IMR-90 (cell line): ENCODE data around the gene IFRD2. TPM values are rescaled to one million over a fixed set of nuclear protein-coding genes. Genes with fewer than 3 reads are reported as not detected.
A peak's percentile ranks its signal among the peaks of the same experiment; 100 is the strongest.

Experiments
- ATAC-seq: fragments of 200-7000 bp; cut with Tn5 transposase; 2 replicates; pipeline ENCODE4 v1.9.1; 2020; ENCODE audit warnings: low read depth, mild to moderate bottlenecking, moderate library complexity
- BruUV-seq: library from RNA; stranded (reverse); fragments of 400-500 nt; replicated peaks from 2 replicates; lab custom pipeline; 2021; lab: Mats Ljungman, UMichigan
- CTCF ChIA-PET: fragments of 300-600 bp; formaldehyde crosslinking; extraction: SDS; loops from one replicate; lab custom pipeline; 2021; ENCODE audit warnings: antibody characterized with exemption; lab: Yijun Ruan, JAX
- POLR2A ChIA-PET: fragments of 300-600 bp; sonication (Branson Sonifier 250); formaldehyde crosslinking; loops from one replicate; lab custom pipeline; 2022; ENCODE audit warnings: antibody characterized with exemption; ENCODE audit not compliant: unreplicated experiment; lab: Charles Lee
- DNase-seq: peaks from one replicate; pipeline ENCODE4 v3.0.0; 2013
- H2AFZ ChIP-seq: replicated peaks from 2 replicates; pipeline ENCODE3; 2013; ENCODE audit warnings: low read length, mild to moderate bottlenecking; ENCODE audit not compliant: poor library complexity
- H2AK5ac ChIP-seq: 2 replicates; pipeline ENCODE4 v1.6.1; 2013; ENCODE audit warnings: low read depth, low read length, inconsistent platforms
- H2AK9ac ChIP-seq: replicated peaks from 2 replicates; pipeline ENCODE3; 2013; ENCODE audit warnings: mild to moderate bottlenecking, low read depth, low read length, moderate library complexity; ENCODE audit not compliant: poor library complexity
- H2BK120ac ChIP-seq: 2 replicates; pipeline ENCODE4 v1.6.1; 2013; ENCODE audit warnings: low read depth, low read length, inconsistent platforms
- H2BK15ac ChIP-seq: 3 replicates; pipeline ENCODE4 v1.6.1; 2013; ENCODE audit warnings: low read depth, low read length, inconsistent platforms
- H2BK20ac ChIP-seq: 2 replicates; pipeline ENCODE4 v1.6.1; 2013; ENCODE audit warnings: low read depth, mild to moderate bottlenecking, inconsistent platforms, low read length, moderate library complexity
- H2BK5ac ChIP-seq: 2 replicates; pipeline ENCODE4 v1.6.1; 2013; ENCODE audit warnings: mild to moderate bottlenecking, low read depth, low read length, inconsistent platforms; ENCODE audit not compliant: poor library complexity, severe bottlenecking
- H3K14ac ChIP-seq: replicated peaks from 2 replicates; pipeline ENCODE4 v1.6.1; 2013; ENCODE audit warnings: low read depth, low read length, inconsistent platforms
- H3K18ac ChIP-seq: 2 replicates; pipeline ENCODE4 v1.6.1; 2013; ENCODE audit warnings: low read depth, low read length, control low read depth
- H3K23ac ChIP-seq: 2 replicates; pipeline ENCODE4 v1.6.1; 2013; ENCODE audit warnings: low read depth, low read length, inconsistent platforms
- H3K27ac ChIP-seq: 2 replicates; pipeline ENCODE4 v1.5.1; 2013; ENCODE audit warnings: mild to moderate bottlenecking, control low read depth, low read length; ENCODE audit not compliant: insufficient read depth
- H3K27me3 ChIP-seq: 2 replicates; pipeline ENCODE4 v1.6.1; 2013; ENCODE audit warnings: low read length; ENCODE audit not compliant: control insufficient read depth, insufficient read depth
- H3K36me3 ChIP-seq: 2 replicates; pipeline ENCODE4 v1.6.1; 2013; ENCODE audit warnings: low read length, mixed read lengths; ENCODE audit not compliant: control insufficient read depth, insufficient read depth
- H3K4ac ChIP-seq: 2 replicates; pipeline ENCODE4 v1.6.1; 2013; ENCODE audit warnings: low read depth, low read length, inconsistent platforms
- H3K4me1 ChIP-seq: 2 replicates; pipeline ENCODE4 v1.6.1; 2013; ENCODE audit warnings: low read length, mixed read lengths; ENCODE audit not compliant: control insufficient read depth, insufficient read depth
- H3K4me2 ChIP-seq: 2 replicates; pipeline ENCODE4 v1.6.1; 2013; ENCODE audit warnings: low read depth, mild to moderate bottlenecking, control low read depth, low read length, moderate library complexity
- H3K4me3 ChIP-seq: 2 replicates; pipeline ENCODE4 v1.5.1; 2013; ENCODE audit warnings: low read depth, mild to moderate bottlenecking, control low read depth, low read length, moderate library complexity; ENCODE audit not compliant: insufficient read depth
- H3K56ac ChIP-seq: 2 replicates; pipeline ENCODE4 v1.6.1; 2013; ENCODE audit warnings: low read length, inconsistent platforms; ENCODE audit not compliant: insufficient read depth; ENCODE audit errors: extremely low read depth
- H3K79me1 ChIP-seq, 2 experiments: 2 replicates each; pipeline ENCODE4 v1.6.1; 2013; ENCODE audit warnings: low read length in 2 of 2, inconsistent platforms in 1 of 2, low read depth in 1 of 2
- H3K9ac ChIP-seq: 2 replicates; pipeline ENCODE4 v1.6.1; 2013; ENCODE audit warnings: low read depth, low read length, control low read depth
- H3K9me1 ChIP-seq: 2 replicates; pipeline ENCODE4 v1.6.1; 2013; ENCODE audit warnings: low read length, inconsistent platforms; ENCODE audit not compliant: insufficient read depth
- H3K9me3 ChIP-seq: 2 replicates; pipeline ENCODE4 v1.6.1; 2013; ENCODE audit warnings: low read length; ENCODE audit not compliant: control insufficient read depth, insufficient read depth
- H4K20me1 ChIP-seq: 2 replicates; pipeline ENCODE4 v1.6.1; 2013; ENCODE audit warnings: low read length, inconsistent platforms; ENCODE audit not compliant: insufficient read depth
- H4K5ac ChIP-seq: 2 replicates; pipeline ENCODE4 v1.6.1; 2013; ENCODE audit warnings: mild to moderate bottlenecking, low read depth, low read length, control low read depth
- H4K8ac ChIP-seq, 2 experiments: 2 replicates each; pipeline ENCODE4 v1.6.1; 2013; ENCODE audit warnings: low read depth in 2 of 2, low read length in 2 of 2, control low read depth in 1 of 2, inconsistent platforms in 1 of 2
- H4K91ac ChIP-seq: 2 replicates; pipeline ENCODE4 v1.6.1; 2013; ENCODE audit warnings: low read depth, low read length, inconsistent platforms; ENCODE audit not compliant: insufficient read depth
- CEBPB ChIP-seq: IDR thresholded peaks from 2 replicates; pipeline ENCODE4 v1.6.1; 2012; ENCODE audit warnings: low read depth, low read length, improper control_type of control experiment
- FOS ChIP-seq: fragments of 150-350 bp; IDR thresholded peaks from 2 replicates; pipeline ENCODE4 v1.6.1; 2016; ENCODE audit warnings: low read depth, low read length
- WGBS, 2 experiments: methylation state at CpG; one replicate each; pipeline versions ENCODE4 v1.1.5 to v1.1.7; 2013; ENCODE audit warnings: missing lambda C conversion rate in 2 of 2; ENCODE audit not compliant: insufficient read length in 1 of 2; ENCODE audit errors: extremely low coverage in 2 of 2; 5-methylcytosine and 5-hydroxymethylcytosine counted together
- dilution Hi-C: fragments of 300-500 bp; cut with HindIII; formaldehyde crosslinking; loops from one replicate; pipeline ENCODE4 v1.14.3; 2018; ENCODE audit warnings: low sequenced_read_pairs; ENCODE audit not compliant: unreplicated experiment
- in situ Hi-C: fragments of 300-500 bp; cut with MboI; formaldehyde crosslinking; loops from 3 replicates; pipeline ENCODE4 v1.14.3; 2019; ENCODE audit warnings: low sequenced_read_pairs, inconsistent platforms, mixed read lengths
- intact Hi-C: fragments of 100-400 bp; cut with micrococcal nuclease; formaldehyde crosslinking; loops from 2 replicates; pipeline ENCODE4 v1.10.0; 2022
- polyA plus RNA-seq, 3 experiments: library from polyadenylated mRNA; depleted of rRNA; stranded (reverse); fragments of >200 nt; gene quantifications; 2 replicates each; pipeline ENCODE4 v1.2.3, GENCODE V29; 2012; ENCODE audit warnings: low replicate concordance in 1 of 3
- total RNA-seq: library from RNA; depleted of rRNA; stranded (reverse); fragments of >200 nt; gene quantifications from 2 replicates; pipeline ENCODE4 v1.2.3, GENCODE V29; 2012

The IFRD2 gene
- total and polyA plus RNA-seq, 2 of the 4 experiments (the other 2 are of a cell fraction): 52.7 to 79.1 TPM

- H3K4ac ChIP-seq: no peak overlapping the region
- H3K36me3 ChIP-seq: peaks cover 25% of the 10 kb centered on the region
- in situ Hi-C loops: no loop called here
- no peak overlapping the region for H3K4me3 ChIP-seq
- DNase-seq: peak; percentile 72
- no peaks in the 10 kb centered on the region for H3K9me3 ChIP-seq
- dilution Hi-C loops: no loop called here
- peaks cover 10% of the 10 kb centered on the region for H3K9me1 ChIP-seq
- no peak overlapping the region for H3K18ac ChIP-seq
- peaks cover 56% of the 10 kb centered on the region for H3K4me1 ChIP-seq
- no peak for ATAC-seq
- no TSS peak for BruUV-seq
- H3K14ac ChIP-seq: no peak overlapping the region
- no peak overlapping the region for H3K56ac ChIP-seq
- CTCF ChIA-PET: no interaction called here
- peaks cover 4 to 84% of the 10 kb centered on the region in 2 experiments; a peak in 3 of 4 replicates for H3K79me1 ChIP-seq
- intact Hi-C loops: no loop called here
- H4K8ac ChIP-seq: peak overlapping the region in 1 of 2 experiments; percentile 20; a peak in 1 of 4 replicates
- H4K5ac ChIP-seq: no peak overlapping the region
- TF ChIP-seq FOS (no peak), CEBPB (peak; percentile 65; the same call in 1 of the 2 replicates)
- H4K91ac ChIP-seq: no peak overlapping the region
- H3K9ac ChIP-seq: no peak overlapping the region
- no peak overlapping the region for H2BK20ac ChIP-seq
- H4K20me1 ChIP-seq: peaks cover 85% of the 10 kb centered on the region
- peak overlapping the region; percentile 1; the same call in 1 of the 2 replicates for H3K27ac ChIP-seq
- 80% methylated on average over 1 of the region's 14 CpGs; no CpG with 5 or more reads in 1 of the 2 experiments for WGBS, 2 experiments
- POLR2A ChIA-PET: interaction anchor here (0.6 kb wide), 1 partner anchor 48 kb away, joined by 3 read pairs; no protein-coding TSS in a partner anchor
- no peak overlapping the region for H2AK5ac ChIP-seq
- no peaks in the 10 kb centered on the region for H3K27me3 ChIP-seq
- H3K23ac ChIP-seq: 0 out of 2 replicates have a peak overlapping the region, but pooled peaks have one; percentile 8
- no peak overlapping the region for H2BK15ac ChIP-seq
- no peak overlapping the region for H2AFZ ChIP-seq
- H2BK120ac ChIP-seq: no peak overlapping the region
- H2AK9ac ChIP-seq: peak overlapping the region; percentile 60
- H3K4me2 ChIP-seq: no peak overlapping the region; the same call in 1 of the 2 replicates
- peak overlapping the region; percentile 12 for H2BK5ac ChIP-seq
Measured at GRCh38 chr3:50242851-50243542, 49.2 kb downstream of the IFRD2 start.
